ENCODE measurements around the gene MYO7A.

The MYO7A gene

GRCh38 chr11:77130763-77131513 is 2.9 kb downstream of the MYO7A start:
- H3K9me3 ChIP-seq (ENCODE audit: control insufficient read depth, low read length): peaks cover 6% of the 10 kb centered on the region
- peaks cover 28% of the 10 kb centered on the region for H3K4me1 ChIP-seq (ENCODE audit: control insufficient read depth, insufficient read depth, low read length)
- H3K36me3 ChIP-seq (ENCODE audit: control insufficient read depth, insufficient read depth, low read length, severe bottlenecking): no peaks in the 10 kb centered on the region
- no peak overlapping the region for H3K4me3 ChIP-seq (ENCODE audit: low read length)
- H3K9ac ChIP-seq (ENCODE audit: low read length): no peak overlapping the region
- peak; percentile 23 for DNase-seq (ENCODE audit: low read depth)
- peaks cover 4% of the 10 kb centered on the region for H3K27me3 ChIP-seq (replicated peaks; ENCODE audit: control insufficient read depth, insufficient read depth, low read length)

DNA sequence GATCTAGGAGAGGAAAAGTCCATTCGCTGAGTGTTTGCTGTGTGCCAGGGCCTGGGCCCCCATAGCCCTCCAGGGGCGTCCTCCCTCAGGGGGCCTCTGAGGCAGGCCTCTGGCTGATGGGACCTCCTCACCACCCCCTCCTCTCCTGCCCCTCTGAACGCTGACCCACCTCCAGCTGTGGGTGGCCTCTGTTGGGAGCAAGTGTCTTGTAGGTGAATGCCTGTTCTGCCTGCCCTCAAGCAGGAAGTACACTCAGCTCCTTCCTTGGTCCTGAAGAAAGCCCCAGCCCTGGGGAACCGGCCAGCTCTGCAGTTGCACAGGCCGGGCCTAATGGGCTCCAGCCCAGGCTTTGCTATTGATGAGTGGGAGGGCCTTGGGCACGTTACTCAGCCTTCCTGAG is 3.5 kb downstream of the MYO7A start:
- Histone ChIP-seq H3K27me3 (replicated peaks; ENCODE audit: control insufficient read depth, insufficient read depth, low read length) (peaks cover 4% of the 10 kb centered on the region), H3K4me3 (ENCODE audit: low read length) (no peak overlapping the region), H3K36me3 (ENCODE audit: control insufficient read depth, insufficient read depth, low read length, severe bottlenecking) (no peaks in the 10 kb centered on the region), H3K9me3 (ENCODE audit: control insufficient read depth, low read length) (peaks cover 6% of the 10 kb centered on the region), H3K4me1 (ENCODE audit: control insufficient read depth, insufficient read depth, low read length) (peaks cover 28% of the 10 kb centered on the region), H3K9ac (ENCODE audit: low read length) (no peak overlapping the region)
- no peak for DNase-seq (ENCODE audit: low read depth)

GRCh38 chr11:77135069-77135468 is 7.0 kb downstream of the MYO7A start:
- no peak overlapping the region for H3K9ac ChIP-seq (ENCODE audit: low read length)
- H3K4me1 ChIP-seq (ENCODE audit: control insufficient read depth, insufficient read depth, low read length): peaks cover 12% of the 10 kb centered on the region
- peaks cover 6% of the 10 kb centered on the region for H3K9me3 ChIP-seq (ENCODE audit: control insufficient read depth, low read length)
- no peak for DNase-seq (ENCODE audit: low read depth)
- peaks cover 5% of the 10 kb centered on the region for H3K27me3 ChIP-seq (replicated peaks; ENCODE audit: control insufficient read depth, insufficient read depth, low read length)
- H3K4me3 ChIP-seq (ENCODE audit: low read length): no peak overlapping the region
- H3K36me3 ChIP-seq (ENCODE audit: control insufficient read depth, insufficient read depth, low read length, severe bottlenecking): no peaks in the 10 kb centered on the region

DNA sequence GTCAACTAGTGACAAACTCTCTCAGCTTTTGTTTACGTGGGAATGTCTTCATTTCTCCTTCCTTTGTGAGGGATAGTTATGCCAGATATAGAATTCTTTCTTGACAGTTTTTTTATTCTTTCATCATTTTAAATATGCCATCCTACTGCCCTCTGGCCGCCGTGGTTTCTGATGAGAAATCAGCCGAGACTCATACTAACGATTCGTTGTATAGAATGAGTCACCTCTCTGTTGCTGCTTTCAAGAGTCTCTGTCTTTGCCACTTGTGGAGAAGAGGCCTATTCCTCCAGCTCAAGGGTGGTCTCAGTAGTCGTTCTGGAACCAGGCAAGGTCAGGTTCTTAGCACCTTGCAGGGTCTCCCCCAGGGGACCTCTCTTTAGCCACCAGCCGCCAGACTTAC is 8.0 kb downstream of the MYO7A start:
- peak; percentile 61 for DNase-seq (ENCODE audit: low read depth)
- no peak overlapping the region for H3K4me3 ChIP-seq (ENCODE audit: low read length)
- H3K9me3 ChIP-seq (ENCODE audit: control insufficient read depth, low read length): peaks cover 6% of the 10 kb centered on the region
- H3K27me3 ChIP-seq (replicated peaks; ENCODE audit: control insufficient read depth, insufficient read depth, low read length): peaks cover 5% of the 10 kb centered on the region
- H3K4me1 ChIP-seq (ENCODE audit: control insufficient read depth, insufficient read depth, low read length): peaks cover 4% of the 10 kb centered on the region
- no peaks in the 10 kb centered on the region for H3K36me3 ChIP-seq (ENCODE audit: control insufficient read depth, insufficient read depth, low read length, severe bottlenecking)
- no peak overlapping the region for H3K9ac ChIP-seq (ENCODE audit: low read length)

DNA sequence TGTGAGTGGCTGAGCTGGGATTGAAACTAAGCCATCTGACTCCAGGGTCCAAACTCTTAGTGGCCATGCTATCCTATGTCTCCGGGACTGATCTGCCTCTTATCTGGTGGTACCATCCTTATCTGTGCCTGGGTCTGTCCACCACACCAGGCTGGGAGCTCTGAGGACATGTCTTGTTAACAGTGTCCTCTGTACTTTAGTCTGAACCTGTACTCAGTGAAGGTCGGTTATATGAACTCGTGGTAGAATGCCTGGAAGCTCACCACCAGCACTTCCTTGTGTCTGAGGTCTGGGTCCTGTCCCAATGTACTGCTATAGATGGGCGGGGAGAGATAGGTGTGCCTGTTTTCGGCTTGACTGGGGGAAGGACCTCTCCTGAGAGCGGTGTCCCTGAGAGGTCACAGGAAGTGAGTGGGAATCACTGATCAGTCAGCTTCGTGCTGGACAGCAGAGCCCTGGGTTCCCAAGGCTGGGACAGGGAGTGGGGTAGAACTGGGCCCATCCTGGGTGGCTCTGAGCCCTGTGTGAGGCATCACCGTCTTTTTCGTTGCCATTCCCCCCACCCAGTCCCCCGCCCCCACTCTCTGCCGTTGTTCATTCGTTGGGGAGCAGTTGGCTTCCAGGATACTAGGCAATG is 8.9 kb downstream of the MYO7A start:
- peaks cover 5% of the 10 kb centered on the region for H3K27me3 ChIP-seq (replicated peaks; ENCODE audit: control insufficient read depth, insufficient read depth, low read length)
- no peak overlapping the region for H3K9ac ChIP-seq (ENCODE audit: low read length)
- no peaks in the 10 kb centered on the region for H3K36me3 ChIP-seq (ENCODE audit: control insufficient read depth, insufficient read depth, low read length, severe bottlenecking)
- no peak overlapping the region for H3K4me3 ChIP-seq (ENCODE audit: low read length)
- no peak for DNase-seq (ENCODE audit: low read depth)
- H3K4me1 ChIP-seq (ENCODE audit: control insufficient read depth, insufficient read depth, low read length): no peaks in the 10 kb centered on the region
- H3K9me3 ChIP-seq (ENCODE audit: control insufficient read depth, low read length): peaks cover 6% of the 10 kb centered on the region

DNA sequence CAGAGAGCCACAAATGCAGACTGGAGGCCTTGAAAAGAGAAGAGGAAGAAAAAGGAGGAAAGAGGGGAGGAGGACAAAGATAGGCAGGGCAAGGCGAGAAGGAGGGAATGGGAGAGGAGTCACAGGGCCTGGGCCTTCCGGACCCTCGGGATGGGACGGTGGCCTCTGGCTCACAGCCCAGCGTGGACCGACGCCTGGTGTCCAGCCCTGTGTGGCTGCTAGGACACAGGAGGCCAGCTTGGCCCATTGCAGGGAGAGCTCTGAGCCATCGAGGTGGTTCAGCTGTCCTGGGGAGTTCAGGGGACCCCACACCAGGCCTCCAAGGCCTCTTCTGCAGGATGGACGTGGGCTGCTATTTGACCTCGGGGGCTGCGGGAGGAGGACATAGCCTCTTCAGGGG is 9.4 kb downstream of the MYO7A start:
- H3K27me3 ChIP-seq (replicated peaks; ENCODE audit: control insufficient read depth, insufficient read depth, low read length): peaks cover 5% of the 10 kb centered on the region
- H3K36me3 ChIP-seq (ENCODE audit: control insufficient read depth, insufficient read depth, low read length, severe bottlenecking): no peaks in the 10 kb centered on the region
- H3K9me3 ChIP-seq (ENCODE audit: control insufficient read depth, low read length): peaks cover 6% of the 10 kb centered on the region
- H3K4me1 ChIP-seq (ENCODE audit: control insufficient read depth, insufficient read depth, low read length): no peaks in the 10 kb centered on the region
- DNase-seq (ENCODE audit: low read depth): no peak
- H3K9ac ChIP-seq (ENCODE audit: low read length): no peak overlapping the region
- no peak overlapping the region for H3K4me3 ChIP-seq (ENCODE audit: low read length)

GRCh38 chr11:77138106-77138649 is 10.1 kb downstream of the MYO7A start:
- Histone ChIP-seq H3K9ac (ENCODE audit: low read length) (no peak overlapping the region), H3K36me3 (ENCODE audit: control insufficient read depth, insufficient read depth, low read length, severe bottlenecking) (no peaks in the 10 kb centered on the region), H3K27me3 (replicated peaks; ENCODE audit: control insufficient read depth, insufficient read depth, low read length) (peaks cover 5% of the 10 kb centered on the region), H3K9me3 (ENCODE audit: control insufficient read depth, low read length) (peaks cover 5% of the 10 kb centered on the region), H3K4me3 (ENCODE audit: low read length) (no peak overlapping the region), H3K4me1 (ENCODE audit: control insufficient read depth, insufficient read depth, low read length) (no peaks in the 10 kb centered on the region)
- no peak for DNase-seq (ENCODE audit: low read depth)

DNA sequence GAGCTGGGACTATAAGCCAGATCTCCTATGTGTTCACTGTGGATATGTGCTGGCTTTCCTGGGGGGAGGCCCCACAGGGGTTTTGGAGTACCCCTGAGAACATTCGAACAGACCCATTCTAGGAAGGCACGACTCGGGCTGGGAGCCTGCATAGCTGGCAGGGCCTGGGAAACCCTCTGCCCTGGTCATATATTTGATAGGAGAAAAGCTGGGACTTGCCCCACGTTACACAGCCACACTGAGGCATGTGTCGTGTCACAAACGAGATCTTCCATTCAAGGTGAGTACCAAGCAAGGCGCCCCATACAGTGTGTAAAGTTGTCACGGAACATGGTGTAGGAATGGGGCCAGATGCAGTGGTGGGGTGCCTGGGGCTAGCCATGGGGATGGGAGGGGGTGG is 11.2 kb downstream of the MYO7A start:
- H3K36me3 ChIP-seq (ENCODE audit: control insufficient read depth, insufficient read depth, low read length, severe bottlenecking): no peaks in the 10 kb centered on the region
- no peak overlapping the region for H3K9ac ChIP-seq (ENCODE audit: low read length)
- H3K27me3 ChIP-seq (replicated peaks; ENCODE audit: control insufficient read depth, insufficient read depth, low read length): peaks cover 5% of the 10 kb centered on the region
- DNase-seq (ENCODE audit: low read depth): no peak
- no peaks in the 10 kb centered on the region for H3K9me3 ChIP-seq (ENCODE audit: control insufficient read depth, low read length)
- H3K4me3 ChIP-seq (ENCODE audit: low read length): no peak overlapping the region
- H3K4me1 ChIP-seq (ENCODE audit: control insufficient read depth, insufficient read depth, low read length): no peaks in the 10 kb centered on the region

DNA sequence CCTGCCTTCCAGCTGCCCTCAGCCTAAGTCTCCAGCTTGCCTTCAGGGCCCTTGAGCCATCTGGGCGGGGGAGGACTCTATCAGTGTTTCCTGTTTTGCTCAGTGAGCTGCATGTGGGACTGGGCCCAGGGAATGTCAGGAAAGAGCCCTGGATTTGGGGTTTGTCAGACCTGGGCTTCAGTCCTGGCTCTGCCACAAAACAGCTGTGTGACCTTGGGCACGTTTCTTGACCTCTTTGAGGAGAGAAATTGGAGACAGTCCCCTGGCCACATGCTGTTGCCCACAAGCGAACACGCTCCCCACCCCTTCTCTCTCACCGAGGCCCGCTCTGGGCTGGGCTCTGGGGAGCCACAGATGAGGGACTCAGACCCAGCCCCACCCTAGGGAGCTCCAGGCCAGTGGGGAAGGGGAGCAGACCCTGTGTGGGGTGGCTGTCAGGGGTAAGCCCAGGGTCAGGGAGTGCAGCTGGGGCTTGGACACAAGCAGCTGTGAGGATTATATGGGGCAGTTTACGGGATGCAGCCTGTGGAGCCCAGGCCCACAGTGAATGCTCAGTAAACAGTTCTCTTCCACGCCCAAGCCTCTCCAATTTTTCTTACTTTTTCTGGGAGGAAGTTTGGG is 12.3 kb downstream of the MYO7A start:
- Histone ChIP-seq H3K27me3 (replicated peaks; ENCODE audit: control insufficient read depth, insufficient read depth, low read length) (peaks cover 5% of the 10 kb centered on the region), H3K9me3 (ENCODE audit: control insufficient read depth, low read length) (no peaks in the 10 kb centered on the region), H3K9ac (ENCODE audit: low read length) (no peak overlapping the region), H3K4me1 (ENCODE audit: control insufficient read depth, insufficient read depth, low read length) (no peaks in the 10 kb centered on the region), H3K36me3 (ENCODE audit: control insufficient read depth, insufficient read depth, low read length, severe bottlenecking) (no peaks in the 10 kb centered on the region), H3K4me3 (ENCODE audit: low read length) (no peak overlapping the region)
- peak; percentile 25 for DNase-seq (ENCODE audit: low read depth)

DNA sequence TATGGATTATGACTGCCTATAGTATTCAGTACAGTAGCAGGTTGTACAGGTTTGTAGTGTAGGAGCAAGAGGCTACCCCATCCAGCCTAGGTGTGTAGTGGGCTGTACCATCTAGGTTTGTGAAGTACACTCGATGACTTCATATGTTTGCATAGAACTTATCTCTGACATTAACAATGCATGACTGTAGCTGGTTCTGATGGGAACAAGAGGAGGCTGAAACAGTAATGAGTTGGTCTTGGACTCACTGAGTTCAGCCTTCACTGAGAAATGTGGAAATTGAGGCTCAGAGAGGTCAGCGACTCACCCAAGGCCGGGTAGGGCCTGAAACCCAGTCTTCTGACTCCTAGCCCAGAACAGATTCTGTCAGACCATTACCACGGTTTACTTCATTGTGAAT is 13.0 kb downstream of the MYO7A start:
- no peak overlapping the region for H3K4me3 ChIP-seq (ENCODE audit: low read length)
- no peaks in the 10 kb centered on the region for H3K4me1 ChIP-seq (ENCODE audit: control insufficient read depth, insufficient read depth, low read length)
- H3K9me3 ChIP-seq (ENCODE audit: control insufficient read depth, low read length): no peaks in the 10 kb centered on the region
- DNase-seq (ENCODE audit: low read depth): peak; percentile 31
- no peaks in the 10 kb centered on the region for H3K36me3 ChIP-seq (ENCODE audit: control insufficient read depth, insufficient read depth, low read length, severe bottlenecking)
- H3K27me3 ChIP-seq (replicated peaks; ENCODE audit: control insufficient read depth, insufficient read depth, low read length): peaks cover 6% of the 10 kb centered on the region
- no peak overlapping the region for H3K9ac ChIP-seq (ENCODE audit: low read length)

DNA sequence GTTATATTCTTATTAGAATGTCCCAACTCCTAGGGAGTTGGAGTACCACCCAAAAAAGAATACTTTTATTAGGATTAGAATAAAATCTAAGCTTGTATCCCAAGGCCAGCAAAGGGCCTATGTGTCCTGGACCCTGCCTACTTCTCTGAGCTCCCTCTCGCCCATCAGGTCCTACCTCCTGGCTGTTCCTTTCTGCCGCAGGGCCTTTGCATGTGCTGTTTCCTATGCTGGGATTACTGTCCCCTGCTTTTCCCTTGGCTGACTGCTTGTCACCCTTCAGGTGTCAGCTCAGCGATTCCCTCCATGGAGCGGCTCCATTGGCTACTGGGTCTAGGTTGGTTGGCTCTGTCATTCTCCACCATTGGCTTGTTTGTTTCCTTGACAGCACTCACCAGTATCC is 13.4 kb downstream of the MYO7A start:
- Histone ChIP-seq H3K27me3 (replicated peaks; ENCODE audit: control insufficient read depth, insufficient read depth, low read length) (peaks cover 10% of the 10 kb centered on the region), H3K4me3 (ENCODE audit: low read length) (no peak overlapping the region), H3K9me3 (ENCODE audit: control insufficient read depth, low read length) (no peaks in the 10 kb centered on the region), H3K4me1 (ENCODE audit: control insufficient read depth, insufficient read depth, low read length) (no peaks in the 10 kb centered on the region), H3K9ac (ENCODE audit: low read length) (no peak overlapping the region), H3K36me3 (ENCODE audit: control insufficient read depth, insufficient read depth, low read length, severe bottlenecking) (no peaks in the 10 kb centered on the region)
- DNase-seq (ENCODE audit: low read depth): no peak

Data from adipocyte (in vitro differentiated cells).